NCI-H2196 (cell line): ENCODE data around the gene FAM83D.

ENCODE experiments used
- DNase-seq: peaks from one replicate; lab custom pipeline; 2025; ENCODE audit not compliant: unreplicated experiment; lab: John Stamatoyannopoulos, UW

The FAM83D gene

DNA sequence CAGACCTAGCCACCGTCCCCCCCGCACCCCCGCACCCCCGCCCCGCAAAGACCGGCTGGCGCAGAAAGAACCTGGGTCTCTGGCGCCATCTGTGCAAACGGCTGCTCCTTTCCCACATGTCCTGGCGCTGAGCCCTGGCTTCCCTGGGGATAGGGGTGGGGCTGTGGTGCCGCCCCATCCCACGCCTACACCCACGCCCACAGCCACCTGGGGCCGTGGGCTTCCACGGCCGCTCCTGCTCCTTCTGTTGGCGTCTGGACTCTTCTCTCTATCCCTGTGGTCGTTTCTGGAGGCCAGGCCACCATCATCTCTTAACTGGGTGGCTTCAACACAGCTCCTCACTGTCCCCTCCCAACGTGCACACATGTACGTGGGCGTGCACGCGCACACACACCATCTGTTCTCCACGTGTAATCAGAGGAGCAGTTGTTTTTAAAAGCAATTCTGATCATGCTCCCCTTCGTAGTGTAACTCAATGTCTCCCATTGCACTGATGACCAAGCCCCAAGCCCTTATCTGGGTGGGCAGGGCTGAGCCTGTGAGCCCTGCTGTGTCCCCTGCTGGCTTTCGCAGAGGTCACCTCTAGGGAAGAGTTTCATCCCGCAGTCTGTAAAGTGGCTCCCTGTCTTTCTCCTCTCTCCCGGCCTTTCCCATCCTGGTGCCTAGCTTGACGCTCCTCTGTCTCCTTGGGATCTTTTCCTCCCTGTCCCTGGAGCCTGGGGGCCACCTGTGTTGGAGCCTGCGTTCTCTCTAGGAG lies 31.9 kb upstream of the FAM83D start:
- peak; percentile 80 for DNase-seq

DNA sequence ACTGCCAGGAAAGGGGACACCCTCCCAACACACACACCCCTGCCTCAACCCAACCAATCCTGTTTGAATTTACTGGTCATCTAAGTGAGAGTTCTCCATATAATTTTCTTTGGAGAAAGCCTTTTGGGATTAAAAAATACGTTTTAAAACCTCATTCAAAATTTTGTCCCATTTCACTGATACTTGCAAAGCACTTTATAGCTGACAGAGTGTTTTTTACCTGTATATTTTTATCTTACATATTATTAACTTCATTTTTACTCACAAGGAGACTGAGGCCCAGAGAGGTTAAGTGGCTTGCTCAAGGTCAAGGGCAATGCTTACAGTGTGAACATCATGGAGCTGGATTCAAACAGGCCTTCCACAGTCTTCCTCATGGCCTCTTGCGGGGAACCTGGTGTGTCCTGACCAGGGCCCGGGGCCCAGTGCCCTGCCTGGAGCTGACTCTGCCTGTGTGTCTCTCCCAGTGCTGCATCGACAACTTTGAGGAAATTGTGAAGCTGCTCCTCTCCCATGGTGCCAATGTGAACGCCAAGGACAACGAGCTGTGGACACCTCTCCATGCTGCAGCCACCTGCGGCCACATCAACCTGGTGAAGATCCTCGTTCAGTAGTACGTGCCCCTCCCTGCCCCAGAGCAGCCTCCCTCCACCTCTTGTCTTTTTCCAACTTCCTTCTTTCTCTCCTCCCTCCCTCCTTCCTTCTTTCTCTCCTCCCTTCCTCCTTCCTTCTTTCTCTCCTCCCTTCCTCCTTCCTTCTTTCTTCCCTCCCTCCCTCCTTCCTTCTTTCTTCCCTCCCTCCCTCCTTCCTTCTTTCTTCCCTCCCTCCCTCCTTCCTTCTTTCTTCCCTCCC lies 30.9 kb upstream of the FAM83D start:
- DNase-seq = no peak

DNA sequence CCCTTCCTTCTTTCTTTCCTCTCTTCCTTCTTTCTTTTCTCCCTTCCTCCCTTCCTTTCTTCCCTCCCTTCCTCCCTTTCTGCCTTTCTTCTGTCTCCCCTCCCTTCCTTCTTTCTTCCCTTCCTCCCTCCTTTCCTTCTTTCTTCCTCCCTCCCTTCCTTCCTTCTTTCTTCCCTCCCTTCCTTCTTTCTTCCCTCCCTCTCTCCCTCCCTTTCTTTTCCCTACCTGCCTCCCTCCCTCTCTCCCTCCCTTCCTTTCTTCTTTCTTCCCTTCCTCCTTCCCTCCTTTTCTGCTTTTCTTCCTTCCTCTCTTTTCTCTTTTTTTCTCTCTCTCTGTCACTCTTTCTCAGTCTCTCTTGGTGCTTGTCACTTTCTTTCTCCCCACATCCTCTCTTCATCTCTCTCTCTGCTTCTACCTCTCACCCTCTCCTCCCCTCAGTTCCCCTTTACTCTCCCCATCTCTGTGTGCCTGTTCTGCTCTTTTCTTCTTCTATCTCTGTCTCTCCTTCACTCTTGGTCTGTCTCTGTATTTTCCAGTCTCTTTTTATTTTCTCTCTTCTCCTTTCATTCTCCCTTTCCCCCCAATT lies 30.1 kb upstream of the FAM83D start:
- no peak for DNase-seq

DNA sequence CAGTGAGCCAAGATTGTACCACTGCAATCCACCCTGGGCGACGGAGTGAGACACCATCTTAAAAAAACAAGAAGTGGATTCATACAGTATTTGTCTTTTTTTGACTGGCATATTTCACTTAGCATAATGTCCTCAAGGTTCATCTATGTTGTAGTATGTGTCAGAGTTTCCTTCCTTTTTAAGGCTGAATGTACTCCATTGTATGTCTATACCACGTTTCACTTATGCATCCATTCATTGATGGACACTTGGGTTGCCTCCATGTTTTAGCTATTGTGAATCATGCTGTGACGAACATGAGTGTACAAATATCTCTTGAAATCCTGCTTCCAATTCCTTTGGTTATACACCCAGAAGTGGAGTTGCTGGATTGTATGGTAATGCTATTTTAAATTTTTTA lies 28.9 kb upstream of the FAM83D start:
- DNase-seq = no peak

DNA sequence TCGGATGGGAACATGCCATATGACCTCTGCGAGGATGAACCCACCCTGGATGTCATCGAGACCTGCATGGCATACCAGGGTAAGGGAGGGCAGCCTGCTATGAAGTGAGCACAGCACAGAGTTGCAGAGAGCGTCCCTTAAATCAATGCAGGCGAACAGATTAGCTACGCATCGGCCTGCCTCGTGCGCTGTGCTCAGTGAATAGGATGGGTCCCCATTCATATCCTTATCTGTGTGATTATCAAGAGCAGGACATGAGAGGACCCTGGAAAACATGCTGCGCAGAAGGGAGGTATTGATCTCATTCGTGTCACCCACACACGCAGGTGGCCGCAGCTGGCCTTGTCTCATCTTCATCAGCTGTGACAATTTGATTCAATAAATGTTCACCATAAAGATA lies 25.6 kb upstream of the FAM83D start:
- no peak for DNase-seq

DNA sequence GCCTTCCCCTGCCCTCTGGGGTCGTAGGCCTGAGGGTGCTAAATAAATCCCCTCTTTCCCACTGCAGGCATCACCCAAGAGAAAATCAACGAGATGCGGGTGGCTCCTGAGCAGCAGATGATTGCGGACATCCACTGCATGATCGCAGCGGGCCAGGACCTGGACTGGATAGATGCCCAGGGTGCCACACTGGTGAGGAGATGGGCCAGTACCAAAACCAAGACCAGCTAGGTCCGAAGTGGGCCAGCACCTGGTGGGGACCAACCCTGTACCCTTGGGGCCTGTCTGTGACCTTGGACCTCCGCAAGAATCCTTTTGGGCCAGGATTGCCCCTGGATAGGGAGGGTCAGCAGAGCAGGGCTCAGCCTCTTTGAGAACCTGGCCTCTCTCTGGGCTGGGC lies 23.6 kb upstream of the FAM83D start:
- DNase-seq = no peak

DNA sequence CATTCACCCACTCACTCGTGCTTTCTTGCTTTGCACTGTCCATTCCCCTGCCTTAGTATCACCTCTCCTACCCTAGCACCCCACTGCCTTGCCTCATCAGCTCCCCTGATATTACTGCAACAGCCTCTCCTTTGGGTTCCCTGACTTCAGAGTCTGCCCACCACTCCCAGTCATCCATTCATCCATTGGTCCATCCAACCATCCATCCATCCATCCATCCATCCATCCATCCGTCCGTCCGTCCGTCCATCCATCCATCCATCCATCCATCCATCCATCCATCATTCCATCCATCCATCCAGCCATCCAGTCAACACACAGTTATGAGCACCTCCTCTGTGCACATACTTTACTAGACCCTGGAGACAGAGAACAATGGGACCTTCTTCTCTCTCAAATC lies 22.9 kb upstream of the FAM83D start:
- DNase-seq = no peak

DNA sequence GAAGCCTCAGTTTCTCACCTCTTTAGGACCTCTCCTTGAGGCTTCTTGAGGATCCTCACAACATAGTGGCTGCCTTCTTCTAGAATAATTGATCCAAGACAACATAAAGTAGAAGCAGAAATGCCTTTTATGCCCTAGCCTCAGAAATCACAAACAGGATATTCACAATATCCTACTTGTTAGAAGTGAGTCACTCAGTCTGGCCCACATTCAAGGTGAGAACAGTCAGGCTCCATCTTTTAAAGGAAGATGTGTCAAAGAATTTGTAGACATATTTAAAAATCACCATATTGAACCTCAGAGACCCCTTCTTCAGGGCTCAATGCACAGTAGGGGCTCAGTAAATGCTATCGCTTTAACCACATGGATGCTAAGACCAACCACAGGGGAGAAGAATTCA lies 20.8 kb upstream of the FAM83D start:
- no peak for DNase-seq

DNA sequence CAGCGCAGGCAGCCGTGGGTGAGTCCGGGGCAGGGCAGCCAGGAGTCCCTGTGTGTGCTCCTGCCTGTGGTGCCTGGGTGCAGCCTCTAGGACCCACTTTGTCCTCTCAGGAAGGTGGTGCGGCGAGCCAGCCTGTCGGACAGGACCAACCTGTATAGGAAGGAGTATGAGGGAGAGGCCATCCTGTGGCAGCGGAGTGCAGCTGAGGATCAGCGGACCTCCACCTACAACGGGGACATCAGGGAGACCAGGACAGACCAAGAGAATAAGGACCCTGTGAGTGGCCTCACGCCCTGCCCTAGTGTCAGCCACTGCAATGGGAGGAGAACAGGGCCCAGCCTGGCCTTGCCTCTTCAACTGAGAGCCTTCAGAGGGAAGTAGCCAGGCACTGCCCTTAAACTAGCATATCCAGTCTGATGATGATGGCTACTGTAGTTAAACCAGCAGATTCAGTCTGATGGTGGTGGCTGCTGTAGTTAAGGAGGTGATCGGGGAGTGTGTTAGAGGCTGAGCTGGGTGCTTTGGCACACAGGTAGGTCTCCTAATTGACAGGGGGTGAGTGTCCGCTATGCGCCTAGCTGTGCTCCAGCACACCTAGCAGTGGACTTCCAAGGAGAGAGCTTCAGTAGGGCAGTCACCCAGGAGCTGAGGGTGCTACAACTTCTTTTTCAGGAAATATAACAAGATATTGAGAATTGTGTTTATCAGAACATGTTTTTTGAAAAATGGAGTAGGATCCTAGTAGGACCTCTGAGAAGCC lies 18.1 kb upstream of the FAM83D start:
- DNase-seq = no peak

DNA sequence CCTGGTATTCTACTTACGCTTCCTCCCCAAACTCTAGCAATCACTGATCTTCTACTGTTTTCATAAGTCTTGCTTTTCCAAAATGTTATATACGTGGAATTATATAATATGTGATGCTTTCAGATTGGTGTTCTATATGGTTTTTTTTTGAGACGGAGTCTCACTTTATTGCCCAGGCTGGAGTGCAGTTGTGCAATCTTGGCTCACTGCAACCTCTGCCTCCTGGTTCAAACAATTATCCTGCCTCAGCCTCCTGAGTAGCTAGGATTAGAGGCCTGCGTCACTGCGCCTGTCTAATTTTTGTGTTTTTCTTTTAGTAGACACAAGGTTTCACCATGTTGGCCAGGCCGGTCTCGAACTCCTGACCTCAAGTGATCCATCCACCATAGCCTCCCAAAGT lies 10.9 kb upstream of the FAM83D start:
- DNase-seq = no peak

DNA sequence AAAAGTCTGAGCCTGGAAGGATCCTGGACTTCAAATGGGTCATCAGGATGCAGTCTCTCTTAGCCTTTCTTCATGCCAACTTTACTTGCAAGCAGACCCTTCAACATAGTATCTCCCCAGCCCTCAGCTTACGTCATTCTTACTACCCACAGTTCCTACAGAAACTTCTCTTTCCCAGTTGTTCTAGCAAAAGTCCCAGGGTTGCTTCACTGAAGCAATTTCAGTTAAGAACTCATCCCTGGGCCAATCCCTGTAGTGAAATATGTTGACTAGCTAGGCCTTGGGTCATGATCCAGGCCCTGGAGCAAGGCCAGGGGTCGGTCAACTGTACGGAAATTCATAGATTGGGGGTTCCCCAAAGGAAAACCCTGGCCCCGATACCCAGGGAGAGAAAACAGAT lies 8.6 kb upstream of the FAM83D start:
- no peak for DNase-seq

DNA sequence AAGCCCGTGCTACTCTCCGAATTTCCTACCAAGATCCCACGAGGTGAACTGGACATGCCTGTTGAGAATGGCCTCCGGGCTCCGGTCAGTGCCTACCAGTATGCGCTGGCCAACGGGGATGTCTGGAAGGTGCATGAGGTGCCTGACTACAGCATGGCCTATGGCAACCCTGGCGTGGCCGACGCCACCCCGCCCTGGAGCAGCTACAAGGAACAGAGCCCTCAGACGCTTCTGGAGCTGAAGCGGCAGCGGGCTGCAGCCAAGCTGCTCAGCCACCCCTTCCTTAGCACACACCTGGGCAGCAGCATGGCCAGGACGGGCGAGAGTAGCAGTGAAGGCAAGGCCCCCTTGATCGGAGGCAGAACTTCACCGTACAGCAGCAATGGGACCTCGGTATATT lies 8.0 kb upstream of the FAM83D start:
- no peak for DNase-seq

DNA sequence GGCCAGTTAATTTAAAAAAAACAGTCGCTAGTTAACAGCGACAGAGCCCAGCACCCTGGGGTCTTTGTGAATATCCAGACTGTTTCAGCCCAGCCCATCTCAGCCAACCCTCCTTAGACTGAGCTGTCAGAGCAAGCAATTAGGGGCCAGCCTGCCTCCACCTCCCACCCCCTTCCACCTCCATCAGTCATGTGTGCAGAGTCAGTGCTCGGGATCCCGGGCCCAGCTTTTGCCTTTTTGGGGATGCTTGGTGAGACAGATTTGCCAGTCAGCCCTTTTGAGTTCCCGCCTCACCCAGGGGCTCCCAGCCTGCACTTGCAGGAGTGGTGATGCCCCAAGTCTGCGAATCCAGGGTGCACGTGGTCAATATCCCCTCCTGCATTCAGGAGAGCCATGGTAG lies 6.5 kb upstream of the FAM83D start:
- DNase-seq = no peak

DNA sequence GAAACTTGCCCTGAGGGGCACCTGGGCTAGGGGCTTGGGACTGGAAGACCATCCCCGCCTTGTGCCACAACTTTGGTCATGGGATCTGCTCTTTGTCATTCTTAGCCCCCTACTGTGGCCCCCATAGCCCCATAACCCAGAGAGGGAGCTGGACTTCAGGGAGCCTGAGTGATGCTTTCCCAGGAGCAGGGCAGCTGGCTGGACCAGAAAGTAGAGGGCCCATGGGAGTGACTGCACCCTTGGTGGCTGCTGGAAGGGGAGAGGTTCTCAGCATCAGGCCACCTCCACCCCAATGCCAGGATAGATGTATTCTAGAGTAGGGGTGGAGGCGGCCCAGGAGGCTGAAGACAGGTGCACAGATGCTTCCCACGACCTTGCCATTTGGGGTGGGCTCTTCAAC lies 5.8 kb upstream of the FAM83D start:
- no peak for DNase-seq

DNA sequence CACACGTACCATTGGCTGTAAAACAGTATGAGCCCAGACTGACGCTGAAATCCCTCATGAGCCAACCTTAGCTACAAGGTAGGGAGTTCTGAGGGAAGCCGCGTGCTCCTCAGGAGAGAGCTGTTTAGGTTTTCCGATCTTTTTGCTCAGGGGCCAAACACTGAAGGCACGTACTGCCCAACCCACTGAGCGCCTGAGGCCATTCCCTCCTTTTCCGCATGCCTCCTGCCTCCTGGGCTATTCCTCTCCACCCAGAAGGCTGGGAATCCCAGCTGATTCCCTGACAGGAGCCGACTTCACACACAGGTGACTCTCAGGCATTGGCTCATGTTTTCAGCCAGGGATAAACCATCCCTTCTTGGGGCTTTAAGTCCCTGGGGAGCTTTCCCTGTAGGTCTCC lies 5.4 kb upstream of the FAM83D start:
- DNase-seq = no peak

DNA sequence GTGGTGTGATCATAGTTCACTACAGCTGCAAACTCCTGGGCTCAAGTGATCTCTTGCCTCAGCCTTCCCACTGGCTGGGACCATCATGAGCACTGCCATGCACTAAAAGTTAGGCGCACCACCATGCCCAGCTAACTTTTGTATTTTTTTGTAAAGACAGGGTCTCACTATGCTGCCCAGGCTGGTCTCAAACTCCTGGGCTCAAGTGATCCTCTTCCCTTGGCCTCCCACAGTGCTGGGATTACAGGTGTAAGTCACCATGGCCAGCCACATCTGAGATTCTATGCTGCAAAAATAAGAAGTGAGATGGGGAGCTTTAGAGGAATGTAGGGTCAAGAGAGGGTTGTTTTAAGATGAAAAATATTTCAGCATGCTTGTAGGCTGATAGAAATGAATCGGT lies 1.5 kb upstream of the FAM83D start:
- DNase-seq = no peak

DNA sequence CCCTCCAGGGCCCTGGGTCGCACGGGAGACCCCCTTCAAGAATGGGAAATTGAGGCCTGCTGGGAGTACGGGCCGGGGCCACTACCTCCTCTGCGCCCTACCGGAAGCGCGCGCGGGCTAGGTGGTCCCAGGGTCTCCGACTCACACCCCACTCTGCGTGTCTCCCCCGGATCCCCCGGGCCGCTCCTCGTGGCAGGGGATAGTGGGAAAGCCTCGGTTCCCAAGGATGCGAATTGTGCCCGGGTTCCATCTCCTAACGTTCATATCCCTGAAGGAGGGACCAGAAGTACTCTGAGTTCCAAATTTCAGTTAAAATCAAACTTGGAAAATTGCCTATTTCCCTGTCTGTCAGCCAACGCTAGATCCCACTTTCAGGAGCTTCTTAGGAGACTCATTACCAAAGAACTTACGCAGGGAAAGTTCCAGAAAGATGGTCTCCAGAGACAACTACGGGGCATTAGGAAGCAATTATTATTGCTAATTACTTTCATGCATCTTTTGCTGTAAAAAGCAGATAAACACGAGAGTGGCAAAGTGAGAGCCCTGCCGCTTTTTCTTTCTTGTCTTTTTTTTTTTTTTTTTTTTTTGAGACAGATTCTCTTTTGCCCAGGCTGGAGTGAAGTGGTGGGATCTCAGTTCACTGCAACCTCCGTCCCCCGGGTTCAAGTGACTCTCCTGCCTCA lies 858 bp downstream of the FAM83D start:
- no peak for DNase-seq

DNA sequence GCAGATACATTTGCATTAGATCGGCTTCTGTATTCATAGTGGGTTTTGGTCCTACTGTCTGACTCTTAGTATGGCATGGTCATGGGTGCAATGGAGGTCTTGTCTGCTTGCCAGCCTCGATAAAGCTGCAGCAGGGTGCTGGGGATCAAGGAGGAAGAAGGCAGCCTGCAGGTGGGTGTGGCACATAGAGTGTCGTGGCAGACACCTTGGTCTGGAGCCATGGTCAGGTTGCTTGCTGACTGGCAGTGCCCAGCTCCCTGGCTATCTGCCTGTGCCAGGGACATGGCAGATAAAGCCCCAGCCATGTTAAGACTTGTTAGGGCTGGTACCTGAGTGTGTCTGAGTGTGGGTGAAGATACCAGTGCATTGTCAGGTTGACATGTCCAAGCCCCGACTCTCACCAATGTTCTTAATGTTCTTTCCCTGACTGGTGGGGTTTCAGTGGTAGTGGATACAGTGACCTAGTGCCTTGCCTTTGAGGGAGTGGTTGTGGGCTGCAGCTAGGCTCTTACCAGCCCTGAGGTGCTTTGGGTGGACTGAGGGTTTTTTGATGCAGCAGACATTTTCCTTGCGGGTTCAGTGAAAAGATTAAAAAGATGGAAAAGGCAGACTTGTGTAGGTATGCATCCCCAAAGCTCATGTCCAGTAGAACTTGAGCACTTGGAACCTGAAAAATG lies 1.8 kb downstream of the FAM83D start:
- no peak for DNase-seq

DNA sequence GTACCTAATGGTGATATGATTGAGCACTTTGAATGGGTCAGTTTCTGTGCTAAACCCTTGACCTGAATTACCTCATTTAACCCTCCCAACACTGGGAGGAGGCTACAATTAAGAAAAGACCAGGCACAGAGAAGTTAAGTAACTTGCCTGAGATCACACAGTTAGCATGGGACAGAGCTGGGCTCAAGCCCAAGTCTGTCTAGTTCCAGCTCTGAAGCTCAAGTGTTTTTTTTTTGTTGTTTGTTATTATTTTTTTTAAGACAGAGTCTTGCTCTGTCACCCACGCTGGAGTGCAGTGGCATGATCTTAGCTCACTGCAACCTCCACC lies 4.0 kb downstream of the FAM83D start:
- no peak for DNase-seq

DNA sequence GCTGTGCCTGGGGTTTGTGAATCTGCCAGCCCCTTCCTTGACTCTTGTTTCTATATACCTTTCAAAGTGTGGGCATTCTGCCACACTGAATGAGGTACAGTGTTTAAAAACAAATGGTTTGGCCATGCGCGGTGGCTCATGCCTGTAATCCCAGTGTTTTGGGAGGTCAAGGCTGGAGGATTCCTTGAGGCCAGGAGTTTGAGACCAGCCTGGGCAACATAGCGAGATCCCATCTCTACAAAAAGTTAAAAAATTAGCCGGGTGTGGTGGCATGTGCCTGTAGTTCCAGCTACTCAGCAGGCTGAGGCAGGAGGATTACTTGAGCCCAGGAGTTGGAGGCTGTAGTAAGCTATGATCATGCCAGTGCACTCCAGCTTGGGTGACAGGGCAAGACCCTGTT lies 5.8 kb downstream of the FAM83D start:
- DNase-seq = no peak
